Omental fat pad (tissue), 4 donors: ENCODE data around the gene AHRR. TPM values are rescaled to one million over a fixed set of nuclear protein-coding genes. Genes with fewer than 3 reads are reported as not detected.

Source experiments
- ATAC-seq: fragments of 150-250 bp; one replicate; pipeline ENCODE4 v1.9.1; 2016; ENCODE audit warnings: mild to moderate bottlenecking, moderate library complexity; ENCODE audit not compliant: low FRiP score
- DNase-seq: peaks from one replicate; pipeline ENCODE4 v3.0.0-alpha.2; 2019; ENCODE audit warnings: low spot score
- CTCF ChIP-seq, 3 donors: fragments of 450-650 bp; IDR thresholded peaks; one replicate each; pipeline ENCODE4 v1.5.1; 2016 to 2017; ENCODE audit warnings: antibody characterized with exemption in 3 of 3, mild to moderate bottlenecking in 3 of 3, moderate library complexity in 2 of 3
- total RNA-seq, 4 donors: library from RNA; depleted of rRNA; stranded (reverse); fragments of >200 nt; gene quantifications; one replicate each; pipeline ENCODE4 v1.1.0, GENCODE V29; 2016

The AHRR gene
- total RNA-seq, 4 donors from 2014 or later: 0.25 to 2.2 (median 1.6) TPM

- DNase-seq (no peak), ATAC-seq (no peak)
- TF ChIP-seq CTCF (IDR thresholded peaks at IDR 0.05): no peak
Measured at GRCh38 chr5:390623-391491, 69.3 kb downstream of the AHRR start.

DNA sequence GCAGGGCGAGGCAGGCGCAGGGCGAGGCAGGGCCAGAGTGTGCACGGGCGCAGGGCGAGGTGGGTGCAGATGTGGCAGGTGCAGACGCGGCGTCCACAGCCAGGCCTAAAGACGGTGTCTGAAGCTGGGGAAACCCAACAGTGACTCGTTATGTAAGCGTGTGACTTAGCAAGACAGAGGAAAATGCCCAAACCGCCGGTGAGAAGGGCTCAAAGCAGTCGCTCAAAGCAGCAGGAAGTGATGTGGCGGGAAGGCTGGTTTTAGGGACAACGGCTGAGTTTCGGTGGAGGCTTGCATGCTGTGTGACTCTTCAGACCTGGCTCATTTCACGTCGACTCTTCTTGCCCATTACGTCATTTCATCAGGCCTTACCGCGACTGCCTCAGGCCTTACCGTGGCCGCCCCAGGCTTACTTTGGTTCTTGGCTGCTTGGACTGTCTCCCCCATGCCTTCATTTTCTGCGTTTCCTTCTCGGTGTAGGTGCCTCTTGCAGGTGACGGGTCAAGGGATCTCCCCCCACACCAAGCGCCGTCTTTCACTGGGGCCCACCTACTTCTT, 71.0 kb downstream of the AHRR start:
- DNase-seq (no peak), ATAC-seq (no peak)

GRCh38 chr5:393846-394275, 72.3 kb downstream of the AHRR start:
- DNase-seq (no peak), ATAC-seq (no peak)
- TF ChIP-seq CTCF (IDR thresholded peaks at IDR 0.05): no peak

More for the DNA sequence above, 71.0 kb downstream of the AHRR start:
- TF ChIP-seq CTCF (IDR thresholded peaks at IDR 0.05): no peak

- no peak for DNase-seq
- no peak for TF ChIP-seq CTCF (IDR thresholded peaks at IDR 0.05)
- no peak for ATAC-seq
Measured at GRCh38 chr5:394671-395155, 73.2 kb downstream of the AHRR start.

DNA sequence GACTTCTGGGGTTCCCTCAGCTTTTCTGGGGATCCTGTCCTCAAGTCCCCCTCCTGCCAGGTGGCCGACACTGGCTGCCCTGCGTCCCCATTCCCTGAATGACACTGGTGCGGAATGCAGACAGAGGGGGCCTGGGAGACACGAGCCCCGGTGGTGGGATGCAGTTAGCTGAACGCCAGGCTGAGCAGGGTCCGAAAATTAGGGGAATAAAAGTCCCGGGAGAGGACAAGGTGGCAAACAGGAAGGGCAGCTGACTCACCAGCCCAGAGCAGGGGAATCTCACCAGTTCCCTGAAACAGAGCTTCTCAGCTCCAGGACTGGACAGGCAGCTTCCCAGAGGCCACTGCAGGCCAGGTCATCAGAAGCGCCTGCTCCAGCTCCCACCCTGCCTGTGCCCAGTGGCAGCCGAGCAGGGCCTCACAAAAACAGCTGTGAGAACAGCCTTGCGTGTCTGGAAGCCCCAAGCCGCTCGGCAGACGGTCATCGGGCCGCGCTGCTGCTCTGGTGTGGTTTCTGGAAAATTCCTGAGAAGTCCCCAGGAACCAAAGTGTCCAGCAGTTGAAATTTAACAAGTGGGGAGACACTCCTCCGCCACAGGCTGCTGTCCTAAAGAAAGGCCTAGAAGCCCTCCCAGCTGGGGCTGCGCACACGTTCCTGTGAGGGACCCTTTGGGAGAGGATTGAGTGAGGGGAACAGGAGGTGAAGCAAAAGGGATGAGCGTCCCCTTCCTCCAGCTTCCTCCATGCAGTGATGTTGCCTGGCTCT, 73.8 kb downstream of the AHRR start:
- TF ChIP-seq CTCF (IDR thresholded peaks at IDR 0.05): no peak

DNA sequence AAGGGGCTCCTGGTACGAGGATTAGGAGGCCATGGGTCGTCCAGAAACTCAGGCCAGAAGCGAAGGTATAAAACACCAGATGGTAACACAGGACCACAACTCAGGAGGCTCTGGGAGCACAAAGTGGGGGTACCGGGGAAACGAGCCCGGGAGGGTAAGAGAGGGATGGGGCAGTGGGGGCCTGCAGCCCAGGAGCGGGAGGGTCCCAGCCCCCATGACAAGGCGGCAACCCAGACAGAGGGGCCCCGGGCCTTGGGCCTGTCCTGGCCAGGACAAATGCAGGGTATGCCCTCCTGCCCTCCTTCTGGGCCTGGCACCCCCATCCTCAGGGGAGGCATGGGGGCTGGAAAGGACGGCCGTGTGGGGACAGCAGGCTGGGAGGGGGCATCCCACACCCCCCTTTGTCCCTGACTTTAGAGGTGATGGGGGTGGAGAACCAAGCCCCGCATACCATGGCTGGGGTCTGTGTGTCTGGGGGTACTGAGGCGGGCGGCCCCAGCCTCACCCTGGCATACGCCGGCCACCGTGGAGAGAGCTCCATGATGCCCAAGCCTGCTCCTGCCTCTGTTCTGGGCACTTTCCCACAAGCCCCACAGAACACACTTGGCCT, 74.5 kb downstream of the AHRR start:
- ATAC-seq (no peak), DNase-seq (no peak)
- no peak for TF ChIP-seq CTCF (IDR thresholded peaks at IDR 0.05)

More for the DNA sequence above, 73.8 kb downstream of the AHRR start:
- ATAC-seq (peak; percentile 25), DNase-seq (no peak)
